Stomach (tissue), 9 donors: Measurements from ENCODE around the gene HNRNPA1. TPM values are rescaled to one million over a fixed set of nuclear protein-coding genes. Genes with fewer than 3 reads are reported as not detected.

Experiments
- DNase-seq, 2 donors: peaks; one replicate each; pipeline versions ENCODE4 v3.0.0 to v3.0.0-alpha.2; 2013 to 2019
- H3K27ac ChIP-seq, 5 donors: fragments of 200-600 bp in 4 of 5; sonication (generic) in 4 of 5; one replicate each; pipeline ENCODE4 v1.5.1; 2013 to 2019; ENCODE audit warnings: mild to moderate bottlenecking in 1 of 5, moderate library complexity in 1 of 5
- H3K27me3 ChIP-seq, 3 donors: fragments of 200-600 bp; sonication (generic); one replicate each; pipeline ENCODE4 v1.5.1; 2017 to 2019; ENCODE audit warnings: mixed run types in 1 of 3
- H3K36me3 ChIP-seq, 4 donors: fragments of 200-600 bp; sonication (generic); 1 replicate in 3 of 4; 2 replicates in 1 of 4; pipeline ENCODE4 v1.5.1; 2016 to 2019
- H3K4me1 ChIP-seq, 4 donors: fragments of 200-600 bp; sonication (generic); one replicate each; pipeline ENCODE4 v1.5.1; 2016 to 2019
- H3K4me3 ChIP-seq, 4 donors: fragments of 200-600 bp; sonication (generic) in 3 of 4; one replicate each; pipeline ENCODE4 v1.5.1; 2016 to 2019; ENCODE audit warnings: mild to moderate bottlenecking in 1 of 4
- H3K9me3 ChIP-seq, 4 donors: fragments of 200-600 bp; sonication (generic); one replicate each; pipeline ENCODE4 v1.5.1; 2016 to 2019
- EP300 ChIP-seq: sonication (generic); formaldehyde crosslinking; IDR thresholded peaks from one replicate; pipeline ENCODE4 v1.6.1; 2017; ENCODE audit warnings: antibody characterized with exemption
- POLR2A ChIP-seq, 4 donors: fragments of 450-650 bp; IDR thresholded peaks; one replicate each; pipeline ENCODE4 v1.6.1; 2016; ENCODE audit warnings: antibody characterized with exemption in 4 of 4, control low read depth in 2 of 4, mild to moderate bottlenecking in 1 of 4, moderate library complexity in 1 of 4
- POLR2AphosphoS5 ChIP-seq, 3 donors: sonication (generic); formaldehyde crosslinking; IDR thresholded peaks; one replicate each; pipeline ENCODE4 v1.6.1; 2016; ENCODE audit warnings: antibody characterized with exemption in 3 of 3
- WGBS, 5 donors: extraction: QIAGEN DNeasy Blood & Tissue Kit in 3 of 5; methylation state at CpG; one replicate each; pipeline versions ENCODE4 v1.1.5 to v1.1.7; 2013 to 2018; 5-methylcytosine and 5-hydroxymethylcytosine counted together
- intact Hi-C: fragments of 100-400 bp; cut with DNase I; formaldehyde crosslinking; loops from one replicate; pipeline ENCODE4 v1.15.1; 2023; ENCODE audit warnings: low total_unique reads
- polyA plus RNA-seq, 3 donors: library from polyadenylated mRNA; stranded (reverse); fragments of 200-250 nt; gene quantifications; one replicate each; pipeline ENCODE4 v1.2.3, GENCODE V29; 2013
- total RNA-seq, 5 donors: library from RNA; depleted of rRNA; stranded (reverse); fragments of >200 nt; gene quantifications; one replicate each; pipeline versions ENCODE4 v1.1.0 to v1.2.3, GENCODE V29; 2014 to 2016
- TF ChIP-seq, protein P1 (sequence below), 7 experiments: fragments of 450-650 bp in 4 of 7; fragments of 200-600 bp in 3 of 7; sonication (generic) in 3 of 7; IDR thresholded peaks; one replicate each; pipeline ENCODE4 v1.5.1; 2016 to 2019; ENCODE audit warnings: antibody characterized with exemption in 7 of 7, control low read depth in 2 of 7, mild to moderate bottlenecking in 1 of 7
- donor health status: healthy with polysubstance abuse.
- donor health status: Bipolar disorder and iron deficiency.
- donor health status: healthy.

The HNRNPA1 gene
- total and polyA plus RNA-seq, 8 donors, result 211 to 1,103 (median 623) TPM

GRCh38 chr12:54299515-54300224 lies 19.1 kb downstream of the HNRNPA1 start:
- peak overlapping the region in 2 of 4 donors; percentile 31 to 42 for H3K4me3 ChIP-seq
- H3K9me3 ChIP-seq, result no peaks in the 10 kb centered on the region
- H3K4me1 ChIP-seq, result peaks cover 13 to 34% (median 21%) of the 10 kb centered on the region in 4 donors
- peak overlapping the region in 2 of 5 donors; percentile 56 to 57 for H3K27ac ChIP-seq
- WGBS, 5 donors, result 66 to 80% (median 73%) methylated on average over 8 of the region's 8 CpGs
- intact Hi-C loops, result loop anchor here (10.0 kb wide), 1 partner anchor 65 kb away; the partner anchor contains the start of gene GPR84
- TF ChIP-seq EP300, result no peak
- TF ChIP-seq POLR2AphosphoS5 (IDR thresholded peaks at IDR 0.05), result no peak
- TF ChIP-seq, protein P1, sequence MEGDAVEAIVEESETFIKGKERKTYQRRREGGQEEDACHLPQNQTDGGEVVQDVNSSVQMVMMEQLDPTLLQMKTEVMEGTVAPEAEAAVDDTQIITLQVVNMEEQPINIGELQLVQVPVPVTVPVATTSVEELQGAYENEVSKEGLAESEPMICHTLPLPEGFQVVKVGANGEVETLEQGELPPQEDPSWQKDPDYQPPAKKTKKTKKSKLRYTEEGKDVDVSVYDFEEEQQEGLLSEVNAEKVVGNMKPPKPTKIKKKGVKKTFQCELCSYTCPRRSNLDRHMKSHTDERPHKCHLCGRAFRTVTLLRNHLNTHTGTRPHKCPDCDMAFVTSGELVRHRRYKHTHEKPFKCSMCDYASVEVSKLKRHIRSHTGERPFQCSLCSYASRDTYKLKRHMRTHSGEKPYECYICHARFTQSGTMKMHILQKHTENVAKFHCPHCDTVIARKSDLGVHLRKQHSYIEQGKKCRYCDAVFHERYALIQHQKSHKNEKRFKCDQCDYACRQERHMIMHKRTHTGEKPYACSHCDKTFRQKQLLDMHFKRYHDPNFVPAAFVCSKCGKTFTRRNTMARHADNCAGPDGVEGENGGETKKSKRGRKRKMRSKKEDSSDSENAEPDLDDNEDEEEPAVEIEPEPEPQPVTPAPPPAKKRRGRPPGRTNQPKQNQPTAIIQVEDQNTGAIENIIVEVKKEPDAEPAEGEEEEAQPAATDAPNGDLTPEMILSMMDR (IDR thresholded peaks at IDR 0.05), result no peak
- no peak for TF ChIP-seq POLR2A (IDR thresholded peaks at IDR 0.05)
- peaks cover 0 to 55% (median 7%) of the 10 kb centered on the region in 3 donors for H3K27me3 ChIP-seq
- DNase-seq, result no peak
- H3K36me3 ChIP-seq, result no peaks in the 10 kb centered on the region

GRCh38 chr12:54300225-54300731 lies 19.8 kb downstream of the HNRNPA1 start:
- peaks cover 0 to 55% (median 7%) of the 10 kb centered on the region in 3 donors for H3K27me3 ChIP-seq
- H3K4me1 ChIP-seq, result peaks cover 13 to 36% (median 21%) of the 10 kb centered on the region in 4 donors
- peak overlapping the region; percentile 22 to 42 (median 30) for H3K4me3 ChIP-seq
- WGBS, 5 donors, result 27 to 52% (median 39%) methylated on average over 3 of the region's 3 CpGs
- no peaks in the 10 kb centered on the region for H3K9me3 ChIP-seq
- DNase-seq, result no peak
- H3K36me3 ChIP-seq, result no peaks in the 10 kb centered on the region
- intact Hi-C loops, result no loop called here
- TF ChIP-seq, protein P1 (IDR thresholded peaks at IDR 0.05), result no peak
- peak overlapping the region in 3 of 5 donors; percentile 17 to 57 (median 56) for H3K27ac ChIP-seq

DNA sequence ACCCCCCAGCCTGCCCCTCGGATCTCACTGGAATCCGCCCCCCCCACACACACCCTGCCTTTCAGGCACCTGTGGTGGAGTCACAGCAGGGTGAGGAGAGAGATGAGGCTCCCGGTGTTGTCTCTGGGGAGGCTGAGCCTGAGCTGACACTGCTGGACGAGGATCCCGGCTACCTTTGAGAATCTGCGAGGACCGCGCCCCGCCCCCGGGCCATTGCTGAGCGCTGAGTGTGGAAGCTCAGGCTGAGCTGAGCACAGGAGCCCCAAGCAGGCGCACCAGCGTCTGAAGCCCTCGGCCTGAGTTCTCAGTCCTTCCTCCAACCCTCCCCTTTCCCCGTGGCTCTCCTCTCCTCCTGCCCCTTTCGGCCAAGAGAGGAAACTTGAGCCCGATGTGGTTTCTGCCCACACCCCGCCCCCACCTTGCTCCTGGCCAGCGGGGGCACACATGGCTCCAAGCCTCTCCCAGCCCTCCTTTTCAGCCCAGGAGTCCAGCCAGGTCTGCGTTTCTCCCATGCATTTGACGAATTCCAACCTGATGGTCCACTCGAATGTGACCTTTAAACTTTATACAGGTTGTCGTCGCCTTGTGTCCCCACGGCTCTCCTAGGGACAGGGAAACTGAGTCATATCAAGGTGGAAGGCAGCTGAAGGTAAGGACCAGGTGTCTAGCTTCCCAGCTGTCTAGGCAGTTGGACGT lies 20.4 kb downstream of the HNRNPA1 start, which contains the start of gene NFE2:
TSS of gene NFE2 (minus strand) at position 284 of the 696 bp plus-strand sequence. CDS start 5,767 bp downstream, outside the sequence.
- Histone ChIP-seq H3K9me3 (no peaks in the 10 kb centered on the region), H3K27me3 (peaks cover 0 to 55% (median 7%) of the 10 kb centered on the region in 3 donors), H3K27ac (peak within 1 kb of the TSS in 3 of 5 donors; percentile 17 to 57 (median 56)), H3K4me3 (peak within 1 kb of the TSS; percentile 22 to 42 (median 30)), H3K4me1 (peaks cover 13 to 36% (median 21%) of the 10 kb centered on the region in 4 donors), H3K36me3 (no peaks in the 10 kb centered on the region)
- peak; percentile 66 to 78 for DNase-seq
- WGBS, 5 donors, result 3 to 4% (median 4%) methylated on average over 22 to 26 of the region's 26 CpGs
- intact Hi-C loops, result no loop called here
- TF ChIP-seq EP300 (no peak), POLR2A (IDR thresholded peaks at IDR 0.05) (no peak), POLR2AphosphoS5 (IDR thresholded peaks at IDR 0.05) (no peak)
- TF ChIP-seq, protein P1 (IDR thresholded peaks at IDR 0.05), result no peak

DNA sequence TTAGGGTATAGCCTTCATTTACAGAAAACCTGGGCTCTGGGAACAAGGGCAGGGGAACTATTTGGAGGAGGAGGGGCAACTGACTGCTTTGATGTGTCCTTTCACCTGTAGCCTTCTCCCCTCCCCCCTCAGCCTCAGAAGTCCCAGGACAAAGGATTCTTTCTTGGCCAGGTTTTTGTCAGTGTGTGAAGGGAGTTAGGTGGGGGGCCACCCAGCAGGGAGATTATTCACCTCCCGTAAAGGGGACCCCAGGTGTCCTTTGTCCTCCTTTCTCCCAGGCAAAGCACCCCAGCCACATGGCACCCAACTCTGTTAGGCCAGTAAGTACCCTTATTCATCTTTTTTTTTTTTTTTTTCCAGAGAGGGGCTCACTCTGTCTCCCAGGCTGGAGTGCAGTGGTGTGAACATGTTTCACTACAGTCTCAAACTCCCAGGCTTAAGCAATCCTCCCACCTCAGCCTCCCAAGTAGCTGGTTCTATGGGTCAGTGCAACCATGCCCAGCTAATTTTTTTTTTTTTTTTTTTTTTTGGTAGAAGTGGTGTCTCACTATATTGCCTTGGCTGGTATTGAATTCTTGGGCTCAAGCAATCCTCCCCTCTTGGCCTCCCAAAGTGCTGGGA lies 21.0 kb downstream of the HNRNPA1 start:
- peak overlapping the region in 1 of 4 donors; percentile 31 for H3K4me3 ChIP-seq
- 64 to 92% (median 80%) methylated on average over 1 of the region's 1 CpG for WGBS, 5 donors
- peaks cover 13 to 37% (median 23%) of the 10 kb centered on the region in 4 donors for H3K4me1 ChIP-seq
- DNase-seq, result peak in 1 of 2 donors; percentile 47
- no peaks in the 10 kb centered on the region for H3K9me3 ChIP-seq
- H3K36me3 ChIP-seq, result no peaks in the 10 kb centered on the region
- TF ChIP-seq, protein P1 (IDR thresholded peaks at IDR 0.05), result no peak
- no peak for TF ChIP-seq POLR2A (IDR thresholded peaks at IDR 0.05)
- TF ChIP-seq EP300, result no peak
- TF ChIP-seq POLR2AphosphoS5 (IDR thresholded peaks at IDR 0.05), result no peak
- intact Hi-C loops, result no loop called here
- peak overlapping the region in 2 of 5 donors; percentile 56 to 57 for H3K27ac ChIP-seq
- H3K27me3 ChIP-seq, result peaks cover 0 to 55% (median 7%) of the 10 kb centered on the region in 3 donors
